ENCODE data around the gene EXOC4.
"Not testable (repeated sequence)": the region's sequence is repeated elsewhere in the genome, so short reads cannot be mapped to it uniquely, and the experiment has no call there.

Gene EXOC4

GRCh38 chr7:133851411-133851810 lies 598.5 kb downstream of the EXOC4 start:
- DNase-seq = no peak

- peak; percentile 20 for DNase-seq
Observed at GRCh38 chr7:133853706-133854276, 600.9 kb downstream of the EXOC4 start.

- DNase-seq = peak; percentile 79
Observed at GRCh38 chr7:133854739-133855138, 601.9 kb downstream of the EXOC4 start.

GRCh38 chr7:133857376-133858119 lies 604.7 kb downstream of the EXOC4 start:
- DNase-seq = no peak

GRCh38 chr7:133858311-133858710 lies 605.4 kb downstream of the EXOC4 start:
- no peak for DNase-seq

- no peak for DNase-seq
Observed at GRCh38 chr7:133859231-133859630, 606.4 kb downstream of the EXOC4 start.

- no peak for DNase-seq
Observed at GRCh38 chr7:133859871-133860450, 607.1 kb downstream of the EXOC4 start.

- DNase-seq = no peak
Observed at GRCh38 chr7:133860628-133861335, 607.9 kb downstream of the EXOC4 start.

- DNase-seq = no peak
Observed at GRCh38 chr7:133861876-133862275, 609.0 kb downstream of the EXOC4 start.

GRCh38 chr7:133863362-133864061 lies 610.6 kb downstream of the EXOC4 start:
- no peak for DNase-seq

- no peak for DNase-seq
Observed at GRCh38 chr7:133869556-133869955, 616.7 kb downstream of the EXOC4 start.

GRCh38 chr7:133871757-133872156 lies 618.9 kb downstream of the EXOC4 start:
- no peak for DNase-seq

- DNase-seq = no peak
Observed at GRCh38 chr7:133873187-133873586, 620.3 kb downstream of the EXOC4 start.

GRCh38 chr7:133873631-133874030 lies 620.8 kb downstream of the EXOC4 start:
- DNase-seq = no peak

- no peak for DNase-seq
Observed at GRCh38 chr7:133883591-133883990, 630.7 kb downstream of the EXOC4 start.

- no peak for DNase-seq
Observed at GRCh38 chr7:133885213-133885612, 632.3 kb downstream of the EXOC4 start.

GRCh38 chr7:133886086-133886485 lies 633.2 kb downstream of the EXOC4 start:
- no peak for DNase-seq

- DNase-seq = no peak
Observed at GRCh38 chr7:133886797-133887196, 633.9 kb downstream of the EXOC4 start.

GRCh38 chr7:133887459-133887858 lies 634.6 kb downstream of the EXOC4 start:
- no peak for DNase-seq

- no peak for DNase-seq
Observed at GRCh38 chr7:133888061-133888930, 635.4 kb downstream of the EXOC4 start.

GRCh38 chr7:133904776-133905175 lies 651.9 kb downstream of the EXOC4 start:
- DNase-seq = no peak

- not testable (repeated sequence) for DNase-seq
Observed at GRCh38 chr7:133906553-133906952, 653.7 kb downstream of the EXOC4 start.

Data from NCI-H526 treated with DMSO at 0.1 percent for 48 hours (cell line).